Measurements from ENCODE around the gene CADPS. TPM values are rescaled to one million over a fixed set of nuclear protein-coding genes. Genes with fewer than 3 reads are reported as not detected.

Gene CADPS
- total RNA-seq, 1 donor from 2014 or later, result 149 TPM

- Mint-ChIP-seq H3K4me3 (ENCODE audit: low read depth) (no peak overlapping the region), H3K4me1 (ENCODE audit: low read depth) (peaks cover 1% of the 10 kb centered on the region), H3K36me3 (ENCODE audit: insufficient read depth) (no peaks in the 10 kb centered on the region), H3K9me3 (ENCODE audit: low read depth) (no peaks in the 10 kb centered on the region), H3K27me3 (peaks cover 97% of the 10 kb centered on the region), H3K27ac (peak overlapping the region; percentile 10)
- no peak for DNase-seq (ENCODE audit: low spot score, unreplicated experiment)
- TF ChIP-seq CTCF (IDR thresholded peaks at IDR 0.05; ENCODE audit: unreplicated experiment), result no peak
Observed at GRCh38 chr3:62370858-62371719, 504.1 kb downstream of the CADPS start.

- no peak for DNase-seq (ENCODE audit: low spot score, unreplicated experiment)
- Mint-ChIP-seq H3K4me3 (ENCODE audit: low read depth) (no peak overlapping the region), H3K27me3 (peaks cover 97% of the 10 kb centered on the region), H3K9me3 (ENCODE audit: low read depth) (no peaks in the 10 kb centered on the region), H3K27ac (peak overlapping the region; percentile 81), H3K36me3 (ENCODE audit: insufficient read depth) (no peaks in the 10 kb centered on the region), H3K4me1 (ENCODE audit: low read depth) (peaks cover 1% of the 10 kb centered on the region)
- TF ChIP-seq CTCF (IDR thresholded peaks at IDR 0.05; ENCODE audit: unreplicated experiment), result no peak
Observed at GRCh38 chr3:62370112-62370857, 504.9 kb downstream of the CADPS start.

- TF ChIP-seq CTCF (IDR thresholded peaks at IDR 0.05; ENCODE audit: unreplicated experiment), result no peak
- H3K9me3 Mint-ChIP-seq (ENCODE audit: low read depth), result no peaks in the 10 kb centered on the region
- no peak overlapping the region for H3K4me3 Mint-ChIP-seq (ENCODE audit: low read depth)
- H3K27me3 Mint-ChIP-seq, result peaks cover 97% of the 10 kb centered on the region
- no peak overlapping the region for H3K27ac Mint-ChIP-seq
- H3K36me3 Mint-ChIP-seq (ENCODE audit: insufficient read depth), result no peaks in the 10 kb centered on the region
- peaks cover 1% of the 10 kb centered on the region for H3K4me1 Mint-ChIP-seq (ENCODE audit: low read depth)
- DNase-seq (ENCODE audit: low spot score, unreplicated experiment), result no peak
Observed at GRCh38 chr3:62369476-62369743, 505.8 kb downstream of the CADPS start.

GRCh38 chr3:62368705-62369475 lies 506.3 kb downstream of the CADPS start:
- Mint-ChIP-seq H3K27me3 (peaks cover 97% of the 10 kb centered on the region), H3K36me3 (ENCODE audit: insufficient read depth) (no peaks in the 10 kb centered on the region), H3K4me1 (ENCODE audit: low read depth) (peaks cover 1% of the 10 kb centered on the region), H3K9me3 (ENCODE audit: low read depth) (no peaks in the 10 kb centered on the region), H3K4me3 (ENCODE audit: low read depth) (no peak overlapping the region), H3K27ac (no peak overlapping the region)
- TF ChIP-seq CTCF (IDR thresholded peaks at IDR 0.05; ENCODE audit: unreplicated experiment), result peak; percentile 48
- DNase-seq (ENCODE audit: low spot score, unreplicated experiment), result no peak

- no peak overlapping the region for H3K27ac Mint-ChIP-seq
- H3K4me3 Mint-ChIP-seq (ENCODE audit: low read depth), result no peak overlapping the region
- H3K9me3 Mint-ChIP-seq (ENCODE audit: low read depth), result no peaks in the 10 kb centered on the region
- no peak for DNase-seq (ENCODE audit: low spot score, unreplicated experiment)
- H3K4me1 Mint-ChIP-seq (ENCODE audit: low read depth), result peaks cover 1% of the 10 kb centered on the region
- H3K27me3 Mint-ChIP-seq, result peaks cover 97% of the 10 kb centered on the region
- no peaks in the 10 kb centered on the region for H3K36me3 Mint-ChIP-seq (ENCODE audit: insufficient read depth)
- TF ChIP-seq CTCF (IDR thresholded peaks at IDR 0.05; ENCODE audit: unreplicated experiment), result no peak
Observed at GRCh38 chr3:62368290-62368704, 506.9 kb downstream of the CADPS start.

Measured in progenitor cell of endocrine pancreas (in vitro differentiated cells).